T-helper 1 cell treated with Interleukin-12 subunit alpha and Interleukin-12 subunit beta and Interleukin-4 antibody, amounts not matched to agents 30 ng/mL and 1 ng/mL, for 36 hours (primary cell): ENCODE measurements around the gene PRSS50. TPM values are rescaled to one million over a fixed set of nuclear protein-coding genes. Genes with fewer than 3 reads are reported as not detected.
"Not testable (repeated sequence)": the region's sequence is repeated elsewhere in the genome, so short reads cannot be mapped to it uniquely, and the experiment has no call there.

Source experiments
- intact Hi-C: fragments of 100-400 bp; cut with micrococcal nuclease; formaldehyde crosslinking; loops from one replicate; pipeline ENCODE4 v1.15.1; 2024
- total RNA-seq: library from RNA; stranded (reverse); gene quantifications from 2 replicates; pipeline ENCODE4 v1.2.3, GENCODE V29; 2022

PRSS50 gene
- total RNA-seq, 1 donor from 2014 or later = not detected

DNA sequence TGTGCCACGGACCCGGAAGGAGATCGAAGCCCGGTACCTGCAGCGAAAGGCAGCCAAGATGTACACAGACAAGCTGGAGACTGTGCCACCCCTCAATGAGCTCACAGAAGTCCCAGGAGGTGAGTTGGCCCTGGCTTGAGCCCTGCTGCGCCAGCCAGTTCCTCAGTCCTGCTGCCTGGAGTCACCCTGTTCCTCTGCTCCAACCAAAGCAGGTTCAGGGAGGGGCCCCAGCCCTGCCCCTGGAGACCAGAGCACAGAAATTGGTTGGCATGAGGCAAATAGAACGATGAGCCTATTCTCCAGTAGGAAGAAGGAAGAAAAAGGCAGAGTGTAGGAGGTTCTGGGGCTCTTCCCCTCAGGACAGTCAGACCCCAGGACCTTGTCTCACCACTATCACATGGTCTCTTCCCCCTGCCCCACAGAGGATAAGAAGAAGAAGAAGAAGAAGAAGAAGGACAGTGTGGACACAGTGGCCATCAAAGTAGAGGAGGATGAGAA is 8.5 kb downstream of the PRSS50 start:
- intact Hi-C loops = loop anchor here (5.0 kb wide), 2 partner anchors 138 to 803 kb away; partner anchors contain the start of gene ELP6

- intact Hi-C loops = loop anchor here (5.0 kb wide), 2 partner anchors 139 to 804 kb away; partner anchors contain the start of gene ELP6
Observed at GRCh38 chr3:46708401-46709156, 9.1 kb downstream of the PRSS50 start.

GRCh38 chr3:46707601-46708011 is 10.1 kb downstream of the PRSS50 start:
- intact Hi-C loops = loop anchor here (5.0 kb wide), 2 partner anchors 140 to 805 kb away; partner anchors contain the start of gene ELP6

GRCh38 chr3:46706771-46707582 is 10.7 kb downstream of the PRSS50 start:
- intact Hi-C loops = loop anchor here (5.0 kb wide), 2 partner anchors 140 to 805 kb away; partner anchors contain the start of gene ELP6

GRCh38 chr3:46705751-46706552 is 11.7 kb downstream of the PRSS50 start:
- intact Hi-C loops = loop anchor here (1.0 to 5.0 kb wide), 6 partner anchors 141 to 806 kb away; partner anchors contain the start of gene ELP6

DNA sequence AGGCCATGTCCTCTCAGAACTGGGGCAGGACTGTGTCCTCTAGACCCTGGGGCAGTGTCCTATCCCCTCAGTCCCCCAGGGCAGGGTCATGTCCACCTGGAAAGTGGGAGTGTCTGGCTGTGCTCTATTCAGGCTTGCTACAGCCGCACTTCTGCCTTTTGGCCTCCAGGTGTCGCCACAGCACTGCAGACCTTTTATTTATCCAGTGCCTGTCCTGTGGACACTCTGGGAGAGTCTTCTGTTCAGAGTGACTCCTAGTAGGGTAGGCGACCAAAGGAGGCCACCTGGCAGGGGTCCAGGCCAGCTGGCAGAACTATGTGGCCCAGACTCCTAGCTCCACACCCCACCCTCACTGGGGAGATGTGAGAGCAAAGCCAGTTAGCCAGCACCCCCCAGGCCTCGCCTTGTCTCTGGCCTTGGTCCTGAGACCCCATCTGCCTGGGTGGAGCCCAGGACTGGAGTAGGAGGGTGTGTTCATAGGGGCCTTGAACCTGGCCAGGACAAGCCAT is 12.6 kb downstream of the PRSS50 start:
- intact Hi-C loops = loop anchor here (1.0 to 5.0 kb wide), 6 partner anchors 142 to 807 kb away; partner anchors contain the start of gene ELP6

- intact Hi-C loops = not testable (repeated sequence)
Observed at GRCh38 chr3:46704346-46704745, 13.3 kb downstream of the PRSS50 start.

- intact Hi-C loops = no loop called here
Observed at GRCh38 chr3:46703013-46703520, 14.6 kb downstream of the PRSS50 start.

DNA sequence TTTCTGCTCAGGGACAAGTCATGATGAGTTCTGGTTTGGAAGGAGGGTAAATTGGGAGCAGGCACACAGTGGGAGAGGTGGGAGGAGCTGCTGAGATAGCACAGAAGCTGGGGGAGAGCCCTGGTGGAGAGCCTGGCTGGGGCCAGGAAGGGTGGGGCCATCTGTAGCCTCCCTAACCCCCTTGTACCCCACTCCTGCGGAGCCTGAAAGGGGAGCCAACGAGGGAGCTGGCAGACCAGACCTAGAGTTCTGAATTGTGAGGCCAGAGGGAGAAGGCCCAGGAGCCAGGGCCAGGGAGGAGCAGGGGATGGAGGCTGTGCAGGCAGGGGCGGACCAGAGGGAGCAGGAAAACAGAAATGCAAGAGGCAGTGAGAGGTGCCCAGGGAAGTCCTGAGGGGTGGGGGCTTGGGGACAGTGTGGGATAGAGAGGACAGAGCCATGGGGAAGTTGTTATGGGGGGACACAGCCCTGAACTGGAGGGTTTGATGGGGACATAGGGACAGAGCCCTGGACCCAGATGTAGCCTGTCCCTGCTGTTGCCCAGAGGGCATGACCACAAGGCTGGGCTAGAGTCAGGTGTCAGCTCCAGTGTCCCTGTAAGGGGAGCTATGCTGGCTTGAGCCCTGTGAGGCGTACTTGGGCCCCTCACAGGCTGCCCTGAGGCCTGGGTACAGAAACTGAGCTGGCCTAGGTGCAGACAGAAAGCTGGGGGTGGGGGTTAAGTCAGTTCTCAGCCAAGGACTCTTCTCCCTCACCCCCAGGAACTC is 15.2 kb downstream of the PRSS50 start:
- intact Hi-C loops = no loop called here

- intact Hi-C loops = no loop called here
Observed at GRCh38 chr3:46701181-46701939, 16.3 kb downstream of the PRSS50 start, which contains the start of gene TMIE. TSS of gene TMIE (plus strand) at chr3:46701392. CDS start at chr3:46701488, 96 bp downstream.

GRCh38 chr3:46700772-46701171 is 16.9 kb downstream of the PRSS50 start:
- intact Hi-C loops = no loop called here

- intact Hi-C loops = no loop called here
Observed at GRCh38 chr3:46699676-46700523, 17.8 kb downstream of the PRSS50 start.

GRCh38 chr3:46695962-46696894 is 21.4 kb downstream of the PRSS50 start:
- intact Hi-C loops = no loop called here

GRCh38 chr3:46695177-46695961 is 22.3 kb downstream of the PRSS50 start:
- intact Hi-C loops = no loop called here

DNA sequence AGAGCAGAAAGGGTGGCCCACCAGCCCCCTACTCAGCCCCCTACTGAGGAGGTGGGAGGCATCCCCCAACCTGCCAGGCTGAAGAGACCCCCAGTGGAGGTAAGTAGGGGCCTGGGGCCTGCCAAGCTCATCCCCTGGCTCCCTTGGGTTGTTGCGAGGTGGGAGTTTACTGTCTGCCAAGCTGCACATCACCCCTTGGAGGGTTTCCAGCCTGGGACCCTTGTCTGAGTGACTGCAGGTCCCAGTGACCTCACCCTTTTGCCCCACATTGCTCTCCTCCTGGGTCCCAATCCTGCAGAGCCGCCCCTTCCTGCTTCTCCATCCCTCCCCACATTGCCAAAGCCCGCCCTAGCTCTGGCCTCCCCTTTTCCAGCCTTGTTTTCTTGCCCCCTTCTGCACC is 23.1 kb downstream of the PRSS50 start:
- intact Hi-C loops = no loop called here

- intact Hi-C loops = loop anchor here (1.0 kb wide), 1 partner anchor 118 kb away; no protein-coding TSS in a partner anchor
Observed at GRCh38 chr3:46693892-46694226, 23.8 kb downstream of the PRSS50 start.
